ENCODE measurements around the gene FAM53A. TPM values are rescaled to one million over a fixed set of nuclear protein-coding genes. Genes with fewer than 3 reads are reported as not detected.

FAM53A gene
- total RNA-seq, 2 experiments from 2014 or later = 1.4 to 1.8 TPM

DNA sequence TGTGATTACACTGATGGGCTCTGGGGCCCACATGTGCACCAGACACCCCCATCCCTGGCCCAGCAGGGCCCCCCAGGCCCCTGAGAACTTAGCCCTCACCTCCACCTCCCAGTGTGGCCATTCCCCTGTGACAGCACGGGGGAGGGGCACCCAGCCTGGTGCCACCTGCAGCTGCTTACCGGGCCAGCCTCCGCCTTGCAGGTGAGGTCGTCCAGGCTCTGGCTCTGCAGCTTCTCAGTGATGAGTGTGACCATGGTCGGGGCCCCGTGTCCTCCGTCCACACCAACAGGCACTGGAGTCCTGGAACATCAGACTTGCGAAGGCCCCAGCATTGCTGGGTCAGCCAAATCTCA, 15.6 kb downstream of the FAM53A start:
- 0 out of 2 replicates have a peak, but pooled peaks cover 3% of the 10 kb centered on the region for H3K9me3 ChIP-seq (ENCODE audit: low read length)
- ChIA-PET POLR2A (no interaction called here), CTCF (ENCODE audit: unreplicated experiment) (no interaction called here)
- H3K4me3 ChIP-seq (ENCODE audit: low read depth, low read length, poor library complexity, severe bottlenecking) = no peak overlapping the region
- H3K4me2 ChIP-seq (ENCODE audit: low read length) = no peak overlapping the region
- no peak overlapping the region for H3K27ac ChIP-seq (ENCODE audit: low read depth, low read length, poor library complexity, severe bottlenecking)
- no peaks in the 10 kb centered on the region for H3K9me2 ChIP-seq (ENCODE audit: insufficient read depth, low read length)
- TF ChIP-seq, protein P1, sequence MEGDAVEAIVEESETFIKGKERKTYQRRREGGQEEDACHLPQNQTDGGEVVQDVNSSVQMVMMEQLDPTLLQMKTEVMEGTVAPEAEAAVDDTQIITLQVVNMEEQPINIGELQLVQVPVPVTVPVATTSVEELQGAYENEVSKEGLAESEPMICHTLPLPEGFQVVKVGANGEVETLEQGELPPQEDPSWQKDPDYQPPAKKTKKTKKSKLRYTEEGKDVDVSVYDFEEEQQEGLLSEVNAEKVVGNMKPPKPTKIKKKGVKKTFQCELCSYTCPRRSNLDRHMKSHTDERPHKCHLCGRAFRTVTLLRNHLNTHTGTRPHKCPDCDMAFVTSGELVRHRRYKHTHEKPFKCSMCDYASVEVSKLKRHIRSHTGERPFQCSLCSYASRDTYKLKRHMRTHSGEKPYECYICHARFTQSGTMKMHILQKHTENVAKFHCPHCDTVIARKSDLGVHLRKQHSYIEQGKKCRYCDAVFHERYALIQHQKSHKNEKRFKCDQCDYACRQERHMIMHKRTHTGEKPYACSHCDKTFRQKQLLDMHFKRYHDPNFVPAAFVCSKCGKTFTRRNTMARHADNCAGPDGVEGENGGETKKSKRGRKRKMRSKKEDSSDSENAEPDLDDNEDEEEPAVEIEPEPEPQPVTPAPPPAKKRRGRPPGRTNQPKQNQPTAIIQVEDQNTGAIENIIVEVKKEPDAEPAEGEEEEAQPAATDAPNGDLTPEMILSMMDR (conservative IDR thresholded peaks at IDR 0.05; ENCODE audit: low read length) = no peak
- no peak for TF ChIP-seq EZH2phosphoT487 (IDR thresholded peaks at IDR 0.05; ENCODE audit: borderline replicate concordance, low read depth, low read length)
- intact Hi-C loops (cut with micrococcal nuclease; ENCODE audit: unreplicated experiment) = no loop called here
- no peak for DNase-seq (ENCODE audit: low spot score)
- no TSS peak for BruUV-seq (replicated peaks)
- H3K79me2 ChIP-seq (ENCODE audit: insufficient read depth, low read depth, low read length) = no peaks in the 10 kb centered on the region
- H2AFZ ChIP-seq (ENCODE audit: low read length) = no peak overlapping the region
- no peaks in the 10 kb centered on the region for H3K4me1 ChIP-seq (ENCODE audit: insufficient read depth, low read length, poor library complexity, severe bottlenecking)
- no peaks in the 10 kb centered on the region for H3K36me3 ChIP-seq (ENCODE audit: insufficient read depth, low read length)
- no peaks in the 10 kb centered on the region for H4K20me1 ChIP-seq (ENCODE audit: insufficient read depth, low read length)

DNA sequence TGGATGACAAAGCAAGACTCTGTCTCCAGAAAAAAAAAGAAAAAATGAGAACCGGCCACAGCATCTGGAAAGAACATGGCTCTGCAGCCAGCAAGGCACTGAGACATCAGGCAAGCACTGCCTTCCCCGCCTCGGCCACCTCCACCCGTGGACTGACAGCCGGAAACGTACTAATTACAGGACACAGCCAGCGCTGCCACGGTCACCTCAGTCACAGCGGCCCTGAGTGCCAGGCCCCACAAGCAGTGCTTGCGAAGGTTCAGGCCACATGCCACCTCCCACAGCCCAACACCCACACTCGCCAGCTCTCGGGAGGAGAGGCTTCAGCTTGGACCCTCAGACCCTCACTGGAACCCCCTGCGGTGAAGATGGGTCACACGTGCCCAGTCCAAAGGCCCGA, 16.8 kb downstream of the FAM53A start:
- no TSS peak for BruUV-seq (replicated peaks)
- DNase-seq (ENCODE audit: low spot score) = no peak
- no peaks in the 10 kb centered on the region for H3K9me2 ChIP-seq (ENCODE audit: insufficient read depth, low read length)
- H3K79me2 ChIP-seq (ENCODE audit: insufficient read depth, low read depth, low read length) = no peaks in the 10 kb centered on the region
- no peak overlapping the region for H2AFZ ChIP-seq (ENCODE audit: low read length)
- H3K4me1 ChIP-seq (ENCODE audit: insufficient read depth, low read length, poor library complexity, severe bottlenecking) = no peaks in the 10 kb centered on the region
- H3K36me3 ChIP-seq (ENCODE audit: insufficient read depth, low read length) = no peaks in the 10 kb centered on the region
- CTCF ChIA-PET (ENCODE audit: unreplicated experiment) = no interaction called here
- intact Hi-C loops (cut with micrococcal nuclease; ENCODE audit: unreplicated experiment) = no loop called here
- H3K9me3 ChIP-seq (ENCODE audit: low read length) = 0 out of 2 replicates have a peak, but pooled peaks cover 3% of the 10 kb centered on the region
- no peak for TF ChIP-seq EZH2phosphoT487 (IDR thresholded peaks at IDR 0.05; ENCODE audit: borderline replicate concordance, low read depth, low read length)
- TF ChIP-seq, protein P1 (conservative IDR thresholded peaks at IDR 0.05; ENCODE audit: low read length) = no peak
- POLR2A ChIA-PET = no interaction called here
- no peak overlapping the region for H3K4me2 ChIP-seq (ENCODE audit: low read length)
- H4K20me1 ChIP-seq (ENCODE audit: insufficient read depth, low read length) = no peaks in the 10 kb centered on the region
- no peak overlapping the region for H3K4me3 ChIP-seq (ENCODE audit: low read depth, low read length, poor library complexity, severe bottlenecking)
- H3K27ac ChIP-seq (ENCODE audit: low read depth, low read length, poor library complexity, severe bottlenecking) = no peak overlapping the region

DNA sequence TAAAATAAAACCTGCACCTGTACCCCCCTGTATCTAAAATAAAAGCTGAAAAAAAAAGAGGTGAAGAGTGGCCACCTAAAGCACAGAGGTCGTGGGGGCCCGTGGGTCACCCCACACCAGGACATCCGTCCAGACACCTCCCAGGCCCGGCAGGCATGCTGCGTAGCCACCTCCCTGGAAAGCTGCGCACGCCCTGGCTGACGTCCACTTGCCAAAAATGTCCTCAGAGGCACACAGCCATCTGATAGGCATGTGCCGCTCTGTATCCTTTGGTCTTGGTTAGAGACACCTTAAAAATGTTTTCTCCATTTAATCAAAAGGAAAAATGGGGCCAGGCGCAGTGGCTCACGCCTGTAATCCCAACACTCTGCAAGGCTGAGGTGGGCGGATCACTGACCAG, 17.7 kb downstream of the FAM53A start:
- Histone ChIP-seq H3K9me2 (ENCODE audit: insufficient read depth, low read length) (no peaks in the 10 kb centered on the region), H3K79me2 (ENCODE audit: insufficient read depth, low read depth, low read length) (no peaks in the 10 kb centered on the region), H4K20me1 (ENCODE audit: insufficient read depth, low read length) (no peaks in the 10 kb centered on the region), H3K36me3 (ENCODE audit: insufficient read depth, low read length) (no peaks in the 10 kb centered on the region), H3K27ac (ENCODE audit: low read depth, low read length, poor library complexity, severe bottlenecking) (no peak overlapping the region), H3K9me3 (ENCODE audit: low read length) (0 out of 2 replicates have a peak, but pooled peaks cover 3% of the 10 kb centered on the region), H3K4me3 (ENCODE audit: low read depth, low read length, poor library complexity, severe bottlenecking) (no peak overlapping the region), H3K4me2 (ENCODE audit: low read length) (no peak overlapping the region), H3K4me1 (ENCODE audit: insufficient read depth, low read length, poor library complexity, severe bottlenecking) (no peaks in the 10 kb centered on the region), H2AFZ (ENCODE audit: low read length) (no peak overlapping the region)
- BruUV-seq (replicated peaks) = no TSS peak
- intact Hi-C loops (cut with micrococcal nuclease; ENCODE audit: unreplicated experiment) = no loop called here
- TF ChIP-seq, protein P1 (conservative IDR thresholded peaks at IDR 0.05; ENCODE audit: low read length) = no peak
- TF ChIP-seq EZH2phosphoT487 (IDR thresholded peaks at IDR 0.05; ENCODE audit: borderline replicate concordance, low read depth, low read length) = no peak
- ChIA-PET CTCF (ENCODE audit: unreplicated experiment) (no interaction called here), POLR2A (no interaction called here)
- DNase-seq (ENCODE audit: low spot score) = no peak
